PC-9 (cell line): ENCODE measurements around the gene RGS6.

Experiments
- CTCF ChIP-seq: fragments of 200-600 bp; sonication (generic); conservative IDR thresholded peaks from 2 replicates; pipeline ENCODE4 v1.6.1; 2017; ENCODE audit warnings: mixed run types, antibody characterized with exemption, mild to moderate bottlenecking, moderate library complexity
- EZH2 ChIP-seq: fragments of 200-600 bp; sonication (generic); IDR thresholded peaks from 2 replicates; pipeline ENCODE4 v1.8.0; 2017; ENCODE audit warnings: antibody characterized with exemption, low read depth

DNA sequence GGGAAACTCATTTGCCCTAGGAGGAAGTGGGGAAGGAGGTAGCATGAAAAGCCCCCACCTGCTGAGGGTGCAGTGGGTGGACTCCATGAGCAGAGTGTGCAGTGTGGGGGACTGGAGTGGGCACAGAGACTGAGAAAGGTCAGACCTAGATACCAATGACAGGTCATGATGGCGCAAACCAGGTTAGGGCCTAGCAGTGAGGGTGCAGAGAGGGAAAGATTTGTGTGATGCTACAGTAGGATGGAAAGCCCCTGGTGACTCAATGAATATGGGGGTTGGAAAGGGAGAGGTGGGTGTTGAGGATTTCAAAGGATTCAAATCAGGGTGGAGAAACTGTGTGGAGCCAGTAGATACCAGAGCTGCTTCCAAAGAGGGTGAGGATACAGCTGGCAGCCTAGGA lies 642.5 kb downstream of the RGS6 start:
- no peak for TF ChIP-seq CTCF
- no peak for TF ChIP-seq EZH2
